CD1c-positive myeloid dendritic cell (primary cell): ENCODE results near the gene DPYD.

Experiments
- DNase-seq: peaks from one replicate; pipeline ENCODE4 v3.0.0-alpha.2; 2016; ENCODE audit errors: extremely low spot score

The DPYD gene

DNA sequence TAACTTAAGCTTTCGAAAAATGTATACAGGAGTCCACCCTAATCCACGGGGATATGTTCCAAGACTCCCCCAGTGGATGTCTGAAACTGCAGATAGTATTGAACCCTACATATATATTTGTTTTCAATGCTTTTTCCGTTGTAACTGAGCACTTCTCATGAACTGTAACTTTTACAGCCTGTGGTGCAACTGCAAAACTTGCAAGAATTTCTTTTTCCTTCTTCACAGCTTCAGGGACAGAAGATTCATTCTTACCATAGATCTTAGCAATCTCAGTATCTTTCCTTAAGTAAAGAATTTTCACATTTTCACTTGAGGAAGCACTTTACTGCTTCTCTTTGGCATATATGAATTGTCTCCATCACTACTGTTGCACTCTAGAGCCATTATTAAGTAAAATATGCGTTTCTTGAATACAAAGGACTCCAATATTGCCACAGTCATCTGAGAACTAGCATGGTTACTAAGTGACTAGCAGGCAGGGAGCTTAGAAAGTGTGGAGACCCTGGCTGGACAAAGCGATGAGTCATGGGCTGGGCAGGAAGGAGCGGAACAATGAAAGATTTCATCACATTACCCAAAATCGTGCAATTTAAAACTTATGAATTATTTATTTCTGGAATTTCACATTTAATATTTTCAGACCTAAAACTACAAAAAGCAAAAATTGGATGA lies 14.1 kb downstream of the DPYD start:
- DNase-seq: peak; percentile 84

DNA sequence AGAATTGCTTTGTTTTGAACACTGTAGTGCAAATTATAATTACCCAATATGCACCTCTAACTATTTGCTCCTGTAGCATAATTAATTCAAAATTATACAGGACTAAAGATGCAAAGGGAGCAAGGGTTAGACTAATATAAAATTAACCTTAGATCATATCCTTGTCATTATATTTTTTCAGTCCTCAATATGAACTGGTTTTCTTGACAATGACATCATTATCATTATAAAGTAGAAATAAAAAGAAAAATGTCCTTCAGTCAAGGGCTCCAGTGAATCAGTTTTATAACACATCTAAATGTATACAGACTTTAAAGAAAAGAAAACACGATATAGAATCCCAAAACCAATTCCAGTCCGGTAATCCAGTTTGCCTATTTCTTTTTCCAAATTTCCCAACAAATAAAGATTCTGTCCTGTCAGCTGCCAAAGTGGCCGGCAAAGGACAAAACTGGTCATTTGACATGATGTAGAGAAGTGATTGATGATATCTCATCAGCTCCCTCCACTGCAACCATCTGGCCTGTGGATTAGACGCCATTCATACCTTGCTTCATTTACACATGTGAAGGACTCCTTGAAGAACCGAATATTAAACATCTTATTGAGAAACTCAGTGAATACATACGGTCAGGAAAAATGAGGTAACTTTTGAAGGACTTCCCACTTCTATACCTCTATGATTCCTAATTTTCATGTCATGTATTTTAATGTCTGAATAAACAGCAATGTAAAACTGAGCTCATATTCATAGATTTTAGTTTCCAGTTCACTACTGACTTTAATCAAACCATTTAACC lies 15.5 kb downstream of the DPYD start:
- peak; percentile 33 for DNase-seq

DNA sequence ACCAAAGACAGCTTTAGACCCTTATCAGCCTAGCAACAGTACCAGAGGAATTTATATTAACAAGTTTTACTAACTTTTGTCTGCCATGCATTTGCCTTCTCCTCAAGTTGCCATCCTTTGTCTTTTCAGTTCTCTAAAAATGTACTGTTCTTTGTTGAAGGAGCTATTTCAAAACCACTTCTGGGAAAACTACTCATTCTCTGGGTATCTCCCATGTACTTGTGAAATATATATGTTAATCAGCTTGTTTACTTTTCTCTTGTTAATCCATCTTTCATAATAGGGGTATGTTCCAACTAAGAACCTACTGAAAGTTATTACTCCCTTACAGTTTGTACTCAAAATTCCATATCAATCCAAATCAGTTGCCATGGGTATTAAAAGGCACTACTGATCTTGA lies 16.3 kb downstream of the DPYD start:
- DNase-seq: peak; percentile 88

- no peak for DNase-seq
Observed at GRCh38 chr1:97903626-97904025, 17.2 kb downstream of the DPYD start.

- DNase-seq: no peak
Observed at GRCh38 chr1:97902067-97902466, 18.8 kb downstream of the DPYD start.

GRCh38 chr1:97901017-97901658 lies 19.7 kb downstream of the DPYD start:
- DNase-seq: peak; percentile 83

- no peak for DNase-seq
Observed at GRCh38 chr1:97898948-97899347, 21.9 kb downstream of the DPYD start.

GRCh38 chr1:97895278-97895677 lies 25.6 kb downstream of the DPYD start:
- peak; percentile 48 for DNase-seq

GRCh38 chr1:97893844-97894243 lies 27.0 kb downstream of the DPYD start:
- no peak for DNase-seq

DNA sequence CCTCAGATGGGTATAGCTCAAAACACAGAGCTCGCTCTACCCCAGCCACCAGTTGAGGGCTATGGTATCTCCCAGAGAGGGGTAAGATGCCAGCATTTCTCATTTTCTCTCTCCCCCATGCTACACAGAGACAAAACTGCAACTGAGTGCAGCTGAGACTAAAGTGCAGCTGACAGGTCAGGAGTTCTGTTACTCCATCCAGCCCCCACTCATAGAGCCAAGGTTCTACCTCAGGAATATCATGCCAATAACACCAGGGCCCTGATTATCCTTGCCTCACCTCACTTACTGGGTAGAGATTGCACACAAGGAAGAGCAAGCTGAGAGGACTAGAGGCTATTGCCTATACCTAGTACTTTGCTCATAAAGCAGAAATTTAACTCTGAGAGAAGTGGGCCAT lies 34.6 kb downstream of the DPYD start:
- DNase-seq: no peak

DNA sequence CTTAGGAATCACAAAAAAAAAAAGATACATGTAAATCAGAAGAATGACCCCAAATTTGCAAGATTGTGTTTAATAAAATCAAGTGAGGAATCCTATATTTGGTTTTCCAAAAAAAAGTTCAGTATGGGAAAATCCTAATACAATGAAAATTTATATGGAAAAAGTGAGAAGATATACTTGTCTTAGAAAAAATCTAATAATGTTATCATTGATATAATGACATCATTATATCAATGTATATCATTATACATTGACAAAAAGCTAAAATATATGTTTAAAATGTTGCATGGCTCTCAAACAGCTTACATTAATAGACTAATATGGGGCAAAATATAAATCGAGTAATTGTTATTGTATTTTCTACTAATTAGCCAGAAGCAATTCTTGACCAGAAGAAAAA lies 37.0 kb downstream of the DPYD start:
- no peak for DNase-seq

DNA sequence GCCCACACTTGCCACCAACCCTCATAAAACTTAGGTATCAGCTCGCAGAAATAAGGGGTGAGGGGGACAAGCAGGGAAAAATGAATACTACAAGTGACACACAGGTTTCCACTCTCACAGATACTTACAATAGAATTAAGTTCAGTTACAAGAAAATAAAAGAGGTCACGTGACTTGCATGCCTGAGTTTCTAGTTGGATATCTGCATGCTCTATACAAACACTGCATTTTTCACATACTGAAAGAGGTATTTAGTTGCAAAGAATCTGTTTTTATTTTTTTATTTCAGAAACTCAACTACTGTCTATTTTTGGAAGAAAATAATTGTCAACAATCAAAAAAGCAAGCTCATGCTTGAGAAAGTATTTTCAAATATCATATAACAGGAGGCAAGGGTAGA lies 43.5 kb downstream of the DPYD start:
- no peak for DNase-seq

DNA sequence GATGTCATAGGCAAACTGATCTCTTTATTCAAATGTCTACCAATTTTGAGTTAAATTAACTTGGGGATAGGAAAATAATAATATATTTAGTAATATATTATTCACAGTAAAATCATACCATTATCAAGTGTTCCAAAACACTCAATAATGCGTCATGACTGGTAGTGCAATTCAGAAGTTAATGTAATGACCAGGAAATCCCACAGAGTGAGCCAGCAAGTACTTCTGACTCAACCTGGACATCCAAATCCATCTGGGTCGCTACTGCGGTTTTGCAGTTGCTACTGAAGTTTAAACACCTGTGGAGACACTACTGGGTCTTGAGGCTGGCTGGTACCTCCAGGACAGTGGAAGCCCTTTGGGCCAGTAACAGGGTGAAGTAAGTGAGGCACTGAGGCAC lies 44.8 kb downstream of the DPYD start:
- DNase-seq: no peak

DNA sequence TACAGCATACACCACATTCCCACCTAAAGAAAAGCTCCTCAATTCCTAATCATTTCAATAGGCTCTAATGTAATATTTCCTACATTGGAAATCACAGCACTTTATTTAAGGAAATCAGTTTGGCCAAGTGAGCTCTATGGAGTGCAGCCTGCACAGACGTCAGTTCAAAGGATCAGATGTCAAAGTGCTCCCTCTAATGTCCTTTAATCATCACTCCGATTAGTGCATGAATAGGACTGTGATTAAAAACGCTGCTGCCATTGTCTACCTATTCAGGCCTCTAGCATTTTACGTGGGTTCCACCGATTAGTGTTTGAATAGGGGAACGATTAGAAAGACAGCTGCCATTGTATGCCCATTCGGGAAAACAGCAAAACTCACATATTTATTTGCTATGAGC lies 50.2 kb downstream of the DPYD start:
- no peak for DNase-seq

- no peak for DNase-seq
Observed at GRCh38 chr1:97869441-97869840, 51.4 kb downstream of the DPYD start.

DNA sequence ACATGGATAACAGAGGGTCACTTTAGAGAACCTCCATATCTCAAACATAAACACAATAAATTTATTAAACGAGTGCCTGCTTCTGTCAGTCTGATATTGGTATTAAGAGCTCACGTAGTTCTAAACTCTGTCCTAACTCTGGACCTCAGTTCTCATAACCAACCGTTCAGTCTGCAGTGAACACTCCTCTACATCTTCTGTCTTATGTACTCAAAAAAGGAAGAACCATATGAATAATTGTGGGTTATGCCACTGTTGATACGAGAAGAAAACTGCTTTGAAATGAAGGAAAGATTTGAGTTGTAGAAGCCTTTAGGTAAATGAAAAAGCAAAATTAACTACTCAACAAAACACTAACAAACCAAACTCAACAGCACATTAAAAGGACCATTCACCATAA lies 53.7 kb downstream of the DPYD start:
- DNase-seq: no peak

DNA sequence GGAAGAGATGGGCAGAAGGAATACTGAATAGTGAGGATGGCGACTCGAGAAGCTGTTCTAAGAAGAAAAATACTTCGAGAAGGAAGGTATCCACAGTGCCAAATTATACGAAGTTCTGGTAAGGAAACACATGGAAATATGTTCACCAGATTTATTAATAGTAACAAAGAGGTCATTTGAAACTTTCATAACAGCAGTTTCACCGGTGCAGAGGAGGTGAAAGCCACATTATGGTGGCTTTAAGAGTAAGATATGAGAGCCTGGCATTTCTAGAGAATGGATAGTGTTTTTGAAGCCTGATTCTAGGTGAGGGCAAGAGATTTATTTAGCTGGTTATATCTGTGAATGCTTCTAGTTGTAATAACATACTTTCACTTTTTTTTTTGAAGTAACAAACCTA lies 56.2 kb downstream of the DPYD start:
- no peak for DNase-seq

DNA sequence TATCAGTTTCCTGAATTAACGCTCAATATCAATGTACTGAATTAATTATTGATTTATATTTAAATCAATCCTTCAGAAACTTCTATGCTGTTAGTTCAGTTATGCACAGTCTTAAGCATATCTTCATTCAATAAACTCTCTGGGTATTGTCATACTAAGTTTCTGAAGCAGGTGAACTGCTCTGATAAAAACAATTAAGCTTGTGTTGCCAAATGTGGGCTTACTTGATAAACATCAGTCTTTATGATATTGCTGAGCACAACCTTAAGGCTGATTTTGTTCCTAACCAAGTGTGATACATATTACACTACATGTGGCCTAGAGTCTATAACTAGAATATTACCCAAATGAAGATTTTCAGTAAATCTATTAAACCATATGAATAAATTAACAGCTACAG lies 67.6 kb downstream of the DPYD start:
- DNase-seq: no peak

DNA sequence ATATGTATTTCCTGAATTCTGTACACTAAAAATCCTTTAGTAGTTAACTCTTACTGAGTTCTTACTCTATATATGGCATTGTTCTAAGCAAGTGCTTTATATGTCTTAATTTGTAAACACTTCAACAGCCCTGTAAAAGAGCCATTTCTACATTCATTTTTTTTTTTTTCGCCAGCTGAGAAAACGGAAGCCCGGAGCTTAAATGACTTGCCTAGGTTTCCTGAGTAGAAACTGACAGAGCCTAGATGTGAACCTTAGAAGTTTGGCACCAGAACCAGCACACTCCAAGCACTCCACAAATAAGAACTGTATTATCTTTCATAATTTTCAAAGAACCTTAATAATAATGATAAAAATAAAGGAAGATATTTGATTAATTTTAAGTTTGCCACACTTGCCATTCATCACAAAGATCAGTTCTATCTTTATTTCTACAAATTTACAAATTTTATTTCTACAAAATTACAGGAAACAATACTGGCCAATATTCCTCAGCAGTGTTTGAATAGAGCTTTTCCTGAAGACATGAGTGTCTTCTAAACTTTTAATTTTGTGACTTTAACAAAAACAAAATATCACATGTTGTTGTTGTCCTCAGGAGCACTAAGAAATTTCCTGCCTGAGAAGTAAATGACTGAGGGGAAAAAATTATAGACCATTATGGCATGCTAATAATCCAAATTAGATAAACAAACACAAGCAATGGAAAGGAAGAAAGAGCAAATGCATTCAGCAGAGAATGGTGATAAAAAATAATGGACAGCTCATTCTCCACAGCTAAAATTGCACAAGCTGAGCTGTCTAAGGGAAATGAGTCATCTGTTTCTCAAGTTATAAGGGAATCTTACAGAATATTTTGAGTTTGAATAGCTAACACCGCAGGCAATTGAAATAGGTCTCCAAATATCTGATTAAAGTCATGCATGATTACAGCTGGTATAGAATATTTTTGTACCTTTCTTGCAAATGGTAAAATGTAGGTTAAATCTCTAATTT lies 71.2 kb downstream of the DPYD start:
- DNase-seq: peak; percentile 85

DNA sequence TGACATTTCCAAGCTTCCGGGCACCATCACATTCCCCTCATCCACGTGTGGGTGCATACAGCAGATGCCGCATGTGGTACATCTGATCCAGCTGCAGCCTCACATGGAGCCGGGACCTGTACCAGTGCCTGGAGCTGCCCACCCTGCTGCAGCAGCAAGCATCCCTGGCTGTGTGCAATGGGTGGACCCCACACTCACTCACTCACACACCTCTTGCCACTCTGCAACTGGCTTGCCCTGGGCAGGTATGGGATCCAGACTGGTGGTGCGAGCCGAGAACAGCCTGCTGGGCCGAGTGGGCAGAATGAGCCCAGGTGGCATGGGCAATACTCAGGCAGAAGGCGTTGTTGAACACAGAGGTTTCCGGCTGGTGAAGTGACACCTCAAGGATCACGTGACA lies 75.0 kb downstream of the DPYD start:
- DNase-seq: no peak

- no peak for DNase-seq
Observed at GRCh38 chr1:97844552-97845089, 76.2 kb downstream of the DPYD start.

- no peak for DNase-seq
Observed at GRCh38 chr1:97841338-97841737, 79.5 kb downstream of the DPYD start.
